ENCODE results near the gene IGFLR1.

Gene IGFLR1

DNA sequence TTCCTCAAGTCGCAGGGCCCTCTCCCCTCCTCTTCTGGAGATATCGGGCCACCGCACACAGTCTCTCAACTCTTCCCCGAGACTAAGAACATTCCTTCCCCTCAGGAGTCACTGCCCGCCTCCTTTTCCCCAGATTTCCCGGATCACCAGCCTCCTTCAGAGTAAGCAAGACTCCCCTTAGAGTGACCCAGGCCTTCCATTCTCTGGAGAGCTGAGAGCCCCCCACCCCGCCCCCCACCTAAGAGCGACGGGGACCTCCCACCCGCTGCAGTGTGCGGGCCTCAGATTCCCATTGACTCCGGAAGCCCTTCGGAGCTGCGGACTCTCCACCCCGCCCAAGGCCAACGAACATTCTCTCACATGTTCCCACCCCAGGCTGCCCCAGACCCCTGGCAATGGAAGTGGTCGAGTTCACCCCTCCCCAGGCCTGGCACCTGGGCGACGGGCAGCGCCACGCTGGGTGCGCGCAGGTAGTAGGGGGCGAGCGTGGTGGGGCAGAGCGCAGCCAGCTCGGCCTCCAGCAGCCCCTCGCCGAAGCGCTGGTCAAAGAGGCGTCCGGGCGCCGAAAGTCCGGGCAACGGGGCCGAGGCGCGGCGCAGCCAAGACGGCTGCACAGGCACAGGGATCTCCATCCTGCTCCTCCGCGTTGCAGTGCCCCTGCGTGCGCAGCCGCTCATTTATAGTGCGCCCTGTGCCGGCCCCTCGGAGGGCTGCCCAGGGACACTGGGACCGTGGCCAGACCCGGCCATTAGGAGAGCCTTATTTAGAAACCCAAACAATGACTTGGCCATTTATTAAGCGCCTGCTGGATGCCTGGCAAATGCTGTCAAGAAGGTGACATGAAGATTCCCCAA, 14.4 kb upstream of the IGFLR1 start, which contains the start of gene HSPB6:
Gene HSPB6, minus strand, starts transcription at position 653 of the 854 bp plus-strand sequence. Its CDS starts 21 bp downstream, at position 632.
- peak in 21 of 56 donors; percentile 10 to 58 (median 36) for DNase-seq

DNA sequence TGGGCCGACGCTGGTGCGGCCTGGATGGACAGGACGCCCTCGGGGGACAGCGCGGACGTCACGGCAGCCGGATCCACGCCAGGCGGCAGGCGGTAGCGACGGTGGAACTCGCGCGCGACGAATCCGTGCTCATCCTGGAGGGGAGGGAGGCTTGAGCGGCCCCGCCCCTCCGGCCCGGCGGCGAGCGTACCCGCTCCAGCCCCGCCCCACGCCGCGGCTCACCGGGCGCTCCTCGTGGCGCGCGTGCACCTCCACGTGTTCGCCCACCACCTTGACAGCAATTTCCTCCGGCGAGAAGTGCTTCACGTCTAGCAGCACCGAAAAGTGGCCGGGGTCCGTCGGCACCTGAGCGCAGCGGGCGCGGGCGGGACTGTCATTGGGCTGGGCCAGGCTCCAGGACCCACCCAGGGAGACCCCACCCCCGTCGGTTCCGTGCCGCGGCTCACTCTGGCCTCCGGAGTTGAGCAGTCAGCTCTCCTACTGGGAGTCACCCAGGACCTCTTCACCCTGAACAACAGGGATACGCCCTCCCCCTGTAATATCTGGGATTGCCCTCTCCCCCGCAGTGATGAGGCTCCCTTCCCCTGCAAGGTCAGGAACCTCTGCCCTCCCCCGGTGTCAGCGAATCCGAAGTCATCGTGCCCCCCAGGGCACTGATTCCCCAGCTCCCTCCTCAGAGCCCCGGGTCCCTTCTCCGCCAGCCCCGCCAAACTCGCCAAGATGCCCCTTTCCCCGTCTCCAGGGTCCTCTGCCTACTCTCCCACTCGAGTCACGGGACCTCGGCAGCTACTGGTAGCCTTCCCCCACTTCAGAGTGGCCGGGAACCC, 13.5 kb upstream of the IGFLR1 start:
- no peak for DNase-seq

DNA sequence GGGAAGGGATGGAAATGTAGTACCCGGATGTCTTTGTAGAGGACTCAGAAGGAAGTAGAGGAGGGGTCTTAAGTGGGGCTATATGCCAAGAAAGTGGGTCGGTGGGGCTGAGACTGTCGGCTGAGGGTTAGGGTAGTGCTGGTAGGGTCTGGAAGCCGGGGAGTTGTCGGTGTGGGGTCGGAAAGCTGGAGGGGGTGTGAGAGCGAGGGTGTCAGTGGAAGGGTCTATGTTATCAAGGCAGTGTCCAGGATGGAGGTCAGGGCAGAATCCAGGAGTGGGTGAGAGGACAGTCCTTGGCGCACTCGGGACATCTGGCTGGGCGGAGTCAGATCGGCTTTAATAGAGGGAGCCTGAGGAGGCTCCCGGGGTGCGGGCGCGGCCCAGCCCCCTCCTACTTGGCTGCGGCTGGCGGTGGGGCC, 12.9 kb upstream of the IGFLR1 start:
- DNase-seq = no peak

DNA sequence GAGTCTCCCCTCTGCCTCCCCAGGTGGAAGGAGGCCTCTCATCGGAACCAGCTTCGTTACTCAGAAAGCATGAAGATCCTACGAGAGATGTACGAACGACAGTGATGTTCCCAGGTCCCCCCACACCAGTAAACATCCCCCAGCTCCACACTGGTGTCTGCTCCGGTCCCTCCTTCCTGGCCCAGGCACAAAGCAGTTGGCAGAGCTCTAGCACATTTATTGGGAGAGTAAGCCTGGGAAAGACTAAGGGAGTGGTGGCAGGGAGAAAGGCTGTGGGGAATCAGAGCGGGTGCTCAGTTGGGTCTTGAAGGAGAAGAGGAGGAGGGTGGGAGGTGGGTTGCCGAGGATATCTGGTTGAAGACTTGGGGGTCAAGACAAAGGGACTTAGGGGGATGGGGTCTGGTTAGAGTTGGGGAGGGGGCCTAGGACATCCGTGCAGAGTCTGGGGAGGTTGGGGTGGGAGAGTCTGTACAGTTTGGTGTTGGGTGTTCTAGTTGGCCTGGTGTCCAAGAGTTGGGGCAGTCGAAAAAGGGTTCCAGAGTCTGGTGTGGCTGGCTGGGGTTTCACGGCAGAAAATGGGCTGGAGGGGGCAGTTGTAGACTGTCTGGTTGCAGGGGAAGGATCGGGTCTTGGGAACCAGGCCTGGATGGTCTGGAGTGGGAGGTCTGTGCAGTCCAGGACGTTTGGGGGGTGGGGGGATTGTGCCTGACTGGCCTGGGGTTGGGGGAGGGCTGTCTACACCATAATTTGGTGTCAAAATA, 12.3 kb upstream of the IGFLR1 start:
- no peak for DNase-seq

DNA sequence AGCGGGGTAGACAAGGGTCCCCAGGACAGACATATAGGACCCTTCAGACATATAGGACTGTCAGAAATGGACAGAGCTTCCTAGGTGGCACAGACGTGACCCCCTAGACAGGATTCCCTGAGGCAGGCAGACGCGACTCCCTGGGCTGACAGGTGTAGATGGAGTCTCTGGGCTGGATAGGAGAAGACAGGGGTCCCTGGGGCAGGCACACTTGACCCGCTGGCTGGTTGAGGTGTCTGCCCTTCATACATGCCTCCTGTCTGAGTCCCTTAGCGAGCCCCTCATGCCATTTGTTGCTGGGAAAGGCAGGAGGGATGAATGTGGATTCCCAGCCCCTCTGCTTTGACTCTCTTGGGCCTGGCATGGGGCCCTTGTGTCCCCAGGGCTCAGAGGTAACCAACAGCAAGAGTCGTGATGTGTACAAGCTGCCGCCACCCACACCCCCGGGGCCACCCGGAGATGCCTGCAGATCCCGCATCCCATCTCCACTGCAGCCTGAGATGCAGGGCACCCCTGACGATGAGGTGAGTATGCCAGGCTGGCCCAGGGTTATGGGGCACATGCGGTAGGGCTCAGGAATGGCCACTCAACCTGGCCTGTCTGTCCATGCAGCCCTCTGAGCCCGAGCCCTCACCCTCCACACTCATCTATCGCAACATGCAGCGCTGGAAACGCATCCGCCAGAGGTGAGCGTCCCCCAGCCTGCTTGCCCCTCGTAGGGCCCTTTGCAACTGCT, 11.6 kb upstream of the IGFLR1 start:
- no peak for DNase-seq

DNA sequence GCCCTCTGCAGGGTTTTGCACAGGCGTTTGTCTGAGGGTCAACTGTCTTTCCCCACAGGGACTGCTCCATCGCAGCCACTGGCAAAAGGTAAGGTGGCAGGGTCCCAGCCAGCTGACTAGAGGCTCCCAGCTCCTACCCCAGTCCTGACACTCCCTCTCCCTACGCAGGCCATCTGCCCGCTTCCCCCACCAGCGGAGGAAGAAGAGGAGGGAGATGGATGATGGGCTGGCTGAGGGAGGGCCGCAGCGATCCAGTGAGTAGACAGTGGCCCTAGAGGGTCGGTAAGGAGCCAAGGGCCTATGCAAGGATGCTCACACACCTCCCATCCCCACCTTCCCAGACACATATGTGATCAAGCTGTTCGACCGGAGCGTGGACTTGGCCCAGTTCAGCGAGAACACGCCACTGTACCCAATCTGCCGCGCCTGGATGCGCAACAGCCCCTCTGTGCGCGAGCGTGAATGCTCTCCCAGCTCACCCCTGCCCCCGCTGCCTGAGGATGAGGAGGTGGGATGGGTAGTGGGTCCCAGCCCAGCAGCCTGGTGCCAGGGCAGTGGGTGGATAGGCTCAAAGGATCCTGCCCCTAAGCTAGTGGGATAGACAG, 10.6 kb upstream of the IGFLR1 start:
- DNase-seq = no peak

DNA sequence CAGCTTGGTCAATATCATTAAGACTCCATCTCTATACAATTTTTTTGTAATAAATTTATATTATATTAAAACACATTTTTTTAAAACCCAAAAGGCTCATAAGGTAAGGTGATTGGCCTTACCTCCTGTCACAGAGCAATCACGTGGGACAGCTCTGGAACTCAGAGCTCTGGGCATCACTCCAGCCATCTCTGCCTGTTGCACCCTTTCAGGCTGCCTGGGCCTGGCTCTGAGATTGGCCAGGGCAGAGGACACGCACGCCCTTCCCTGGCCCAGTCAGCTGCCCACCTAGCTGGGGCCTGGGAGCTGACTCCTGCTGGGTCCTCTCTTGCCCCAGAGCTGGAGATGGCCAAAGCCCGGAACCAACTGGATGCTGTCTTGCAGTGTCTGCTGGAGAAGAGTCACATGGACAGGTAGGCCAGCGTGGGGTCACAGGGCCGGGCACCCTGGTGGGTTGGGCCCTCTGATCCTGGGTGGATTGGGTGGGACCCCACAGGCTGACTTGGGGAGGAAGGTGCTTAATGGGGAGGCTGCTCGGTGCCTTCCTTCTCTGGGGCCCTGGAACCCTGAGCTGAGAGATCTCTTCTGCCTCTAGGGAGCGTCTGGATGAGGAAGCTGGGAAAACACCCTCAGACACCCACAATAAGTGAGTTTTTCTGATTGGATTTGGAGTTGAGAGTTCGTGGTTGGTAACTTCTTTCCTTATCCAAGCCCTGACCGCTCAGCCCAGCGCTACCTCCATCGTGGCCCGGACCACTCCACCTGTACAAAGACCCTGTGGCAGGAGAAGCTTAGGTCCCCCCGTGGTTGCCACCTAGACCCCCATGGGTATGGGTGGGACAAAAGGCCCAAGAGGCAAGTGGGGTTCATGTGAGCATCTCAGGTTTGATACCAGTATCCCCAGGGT, 9.8 kb upstream of the IGFLR1 start:
- peak in 1 of 56 donors; percentile 21 for DNase-seq

DNA sequence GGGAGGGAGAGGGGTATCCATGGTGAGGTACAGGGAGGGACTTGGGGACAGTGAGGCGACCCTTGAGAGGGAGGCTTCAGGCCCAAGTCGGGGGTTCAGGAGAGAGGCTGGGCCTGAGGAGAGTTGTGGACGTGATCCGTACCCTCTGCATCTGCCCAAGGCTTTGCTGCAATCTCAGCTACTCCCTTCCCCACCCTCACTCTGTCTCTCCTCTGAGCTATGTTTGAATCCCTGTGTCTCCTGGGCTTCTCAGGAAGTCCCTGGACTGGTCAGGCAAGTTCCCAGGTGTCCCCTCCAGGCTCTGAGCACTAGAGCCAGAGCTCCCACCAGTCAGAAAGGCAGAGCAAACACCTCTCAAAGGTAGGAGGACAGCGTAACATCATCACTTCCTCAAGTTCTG, 7.9 kb upstream of the IGFLR1 start:
- no peak for DNase-seq

DNA sequence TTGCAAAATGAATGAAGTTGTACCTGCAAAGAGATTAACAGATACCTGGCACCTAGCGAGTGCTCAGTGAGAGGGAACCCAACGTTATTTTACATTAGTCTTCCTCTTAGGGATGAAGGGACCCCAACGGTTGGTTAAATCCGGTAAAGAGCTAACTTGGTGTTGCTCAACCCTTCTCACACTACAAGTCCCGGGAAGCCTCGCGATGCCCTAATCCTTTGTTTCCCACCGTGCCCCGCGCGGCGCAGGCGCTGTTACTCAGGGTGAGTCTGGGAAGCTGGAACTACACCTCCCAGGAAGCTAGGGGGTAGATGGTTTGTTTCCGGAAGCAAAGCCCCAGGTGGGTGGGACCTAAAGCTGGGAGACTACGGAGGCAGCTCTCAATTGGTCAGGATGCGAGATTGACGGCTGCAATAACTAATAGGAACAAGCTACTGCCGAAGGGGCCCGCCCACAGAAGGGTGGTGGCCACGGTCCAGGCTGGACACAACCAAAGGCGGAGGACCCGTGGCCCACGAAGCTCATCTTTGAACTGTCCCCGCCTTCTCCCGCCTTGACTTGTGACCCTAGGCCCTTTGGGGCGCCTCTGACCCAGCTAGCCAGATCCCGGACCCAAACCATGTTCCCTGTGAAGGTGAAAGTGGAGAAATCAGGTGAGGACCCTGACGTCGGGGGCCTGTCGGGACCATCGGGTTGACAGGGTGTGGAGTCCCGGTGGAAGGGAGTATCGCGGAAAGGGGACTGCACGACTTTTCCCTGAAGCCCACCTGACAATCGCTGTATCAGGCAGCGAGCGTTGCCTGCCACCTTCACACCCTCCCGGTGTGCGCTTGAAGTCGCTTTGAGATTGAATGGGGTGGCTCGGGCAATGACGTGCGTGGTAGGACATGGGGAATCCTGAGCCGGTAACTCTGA, 6.1 kb upstream of the IGFLR1 start, which contains the start of gene LIN37:
Gene LIN37, plus strand, starts transcription at position 471 of the 915 bp plus-strand sequence. Its CDS starts 149 bp downstream, at position 620.
- DNase-seq = peak; percentile 91 to 100 (median 99)

DNA sequence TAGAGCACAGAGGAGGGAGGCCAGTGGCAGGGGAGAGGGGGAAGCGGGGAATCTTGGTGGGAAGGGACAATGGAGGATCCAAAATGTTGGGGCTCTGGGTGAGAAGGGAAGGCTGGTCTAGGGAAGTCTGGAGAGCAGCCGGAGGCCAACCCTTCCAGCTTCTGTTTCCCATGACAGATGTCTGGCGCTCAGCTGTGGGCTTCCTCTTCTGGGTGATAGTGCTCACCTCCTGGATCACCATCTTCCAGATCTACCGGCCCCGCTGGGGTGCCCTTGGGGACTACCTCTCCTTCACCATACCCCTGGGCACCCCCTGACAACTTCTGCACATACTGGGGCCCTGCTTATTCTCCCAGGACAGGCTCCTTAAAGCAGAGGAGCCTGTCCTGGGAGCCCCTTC, 4.3 kb upstream of the IGFLR1 start:
- no peak for DNase-seq

DNA sequence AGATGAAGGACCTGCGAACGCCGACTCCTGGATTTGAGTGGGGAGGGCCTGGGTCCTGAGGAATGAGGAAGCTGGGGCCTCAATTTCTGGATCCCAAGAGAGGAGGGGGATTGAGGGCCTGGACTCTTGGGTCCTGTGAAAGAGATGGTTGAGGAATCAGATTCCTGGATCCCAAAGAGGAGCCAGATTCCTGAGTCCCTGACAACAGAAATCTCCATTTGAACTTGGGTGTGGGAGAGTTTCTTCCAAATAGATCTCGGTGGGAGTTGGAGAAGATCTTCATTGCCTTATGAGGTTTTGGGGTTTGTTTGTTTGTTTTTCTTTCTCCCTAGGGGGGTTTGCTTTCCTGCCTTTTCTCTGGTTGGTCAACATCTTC, 3.8 kb upstream of the IGFLR1 start:
- no peak for DNase-seq

DNA sequence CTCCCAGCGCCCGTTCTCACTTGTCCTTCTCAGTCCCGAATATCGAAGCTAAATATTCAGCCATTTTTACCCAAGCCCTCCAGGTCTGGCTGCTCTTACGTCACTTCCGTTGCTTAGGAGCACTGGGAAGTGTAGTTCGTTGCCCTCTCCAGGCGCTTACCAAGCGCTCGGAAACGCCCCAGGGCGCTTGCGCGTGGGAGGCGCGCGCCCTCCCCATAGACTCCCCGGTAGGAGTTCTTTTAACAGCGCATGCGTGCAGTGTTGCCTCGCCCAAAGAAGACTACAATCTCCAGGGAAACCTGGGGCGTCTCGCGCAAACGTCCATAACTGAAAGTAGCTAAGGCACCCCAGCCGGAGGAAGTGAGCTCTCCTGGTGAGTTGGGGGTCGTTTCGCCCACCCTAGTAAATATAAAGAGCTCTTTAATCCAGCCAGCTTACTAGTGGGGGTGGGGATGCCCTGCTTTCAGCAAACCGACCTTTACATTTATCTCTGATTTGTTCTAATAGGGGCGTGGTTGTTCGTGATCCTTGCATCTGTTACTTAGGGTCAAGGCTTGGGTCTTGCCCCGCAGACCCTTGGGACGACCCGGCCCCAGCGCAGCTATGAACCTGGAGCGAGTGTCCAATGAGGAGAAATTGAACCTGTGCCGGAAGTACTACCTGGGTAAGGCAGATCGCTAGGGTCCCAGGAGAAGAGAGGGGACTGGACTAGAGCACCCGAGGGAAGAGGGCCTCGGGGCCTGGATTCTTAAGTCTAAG, 3.3 kb upstream of the IGFLR1 start, which contains the start of the genes PSENEN and U2AF1L4:
Gene PSENEN, plus strand, starts transcription at position 324 of the 759 bp plus-strand sequence. Its CDS starts 280 bp downstream, at position 604.
Gene U2AF1L4, minus strand, starts transcription at position 91 of the 759 bp plus-strand sequence. Its CDS starts 27 bp downstream, at position 64.
- peak; percentile 62 to 99 (median 96) for DNase-seq

DNA sequence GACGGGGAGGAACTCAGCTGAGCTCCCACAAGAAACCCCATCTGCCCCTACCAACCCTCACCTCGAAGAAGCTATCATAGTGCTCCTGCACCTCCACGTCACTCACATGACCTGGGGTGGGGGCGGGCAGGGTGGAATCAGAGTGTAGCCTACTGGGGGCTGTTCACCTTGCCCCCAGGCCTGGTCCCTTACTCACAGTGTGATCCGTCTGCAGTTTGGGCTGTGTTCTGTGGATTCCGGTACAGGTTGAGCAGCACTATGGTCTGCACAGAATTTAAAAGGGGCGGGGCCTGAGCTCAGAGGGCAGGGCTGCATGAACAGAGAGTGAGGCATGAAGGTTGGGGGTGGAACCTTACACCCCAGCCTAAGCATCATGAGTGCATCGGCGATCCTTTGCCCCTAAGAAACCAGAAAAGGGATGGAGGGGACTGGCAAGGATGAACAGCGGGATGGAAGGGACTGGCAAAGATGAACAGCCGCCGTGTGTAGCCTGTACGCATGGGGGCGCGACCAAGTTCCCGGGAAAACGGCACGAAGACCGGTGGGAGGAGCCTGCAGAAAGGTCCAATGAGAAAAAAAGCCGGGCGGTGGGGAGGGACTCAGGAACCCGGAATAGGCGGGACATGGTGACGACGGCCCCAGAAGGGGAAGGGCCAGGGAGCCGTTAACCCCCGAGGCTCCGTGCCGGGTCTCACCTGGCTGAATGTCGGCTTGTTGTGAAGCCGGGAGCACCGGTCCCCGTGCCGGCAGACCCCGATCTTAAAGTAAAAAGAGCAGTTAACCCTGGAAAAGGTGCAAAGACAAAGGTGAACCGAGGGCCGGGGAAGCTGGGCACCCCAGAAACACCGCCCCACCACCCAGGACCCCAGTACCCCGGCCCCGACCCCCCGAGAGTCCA, 2.4 kb upstream of the IGFLR1 start:
- peak; percentile 62 to 98 (median 91) for DNase-seq

DNA sequence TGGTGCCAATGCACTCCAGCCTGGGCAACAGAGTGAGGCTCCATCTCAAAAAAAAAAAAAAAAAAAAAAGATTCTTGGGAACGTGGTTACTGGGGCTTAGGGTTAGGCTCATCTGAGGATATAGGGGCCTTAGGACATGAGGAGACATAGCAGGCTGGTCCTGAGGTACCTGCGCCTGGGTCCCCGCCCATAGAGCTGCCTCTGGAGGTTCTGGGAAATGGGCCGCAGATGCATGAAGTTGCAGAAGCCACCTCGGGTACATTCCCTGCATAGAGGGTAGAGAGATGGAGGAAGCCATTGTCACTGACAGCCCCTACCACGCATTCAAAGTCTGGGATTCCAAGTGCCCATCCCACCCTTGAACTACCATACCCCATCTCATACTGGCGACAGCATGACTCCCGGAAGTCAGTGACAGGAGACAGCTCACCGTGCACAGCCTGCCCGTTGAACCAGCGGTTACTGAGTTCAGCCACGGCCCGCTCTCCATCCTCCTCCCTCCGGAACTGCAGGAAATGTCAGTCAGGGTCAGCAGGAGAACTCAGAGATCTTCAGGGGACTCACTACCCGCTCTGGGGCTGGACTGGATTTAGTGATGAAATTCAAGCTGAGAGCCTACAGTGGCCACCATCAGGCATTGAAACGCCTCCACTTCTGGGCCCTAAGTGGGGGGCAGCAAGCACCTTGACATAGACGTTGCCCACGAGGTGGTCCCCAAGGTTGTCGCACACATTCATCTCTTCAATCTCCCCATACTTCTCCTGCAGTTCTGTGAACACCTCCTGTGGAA, 1.6 kb upstream of the IGFLR1 start:
- no peak for DNase-seq

DNA sequence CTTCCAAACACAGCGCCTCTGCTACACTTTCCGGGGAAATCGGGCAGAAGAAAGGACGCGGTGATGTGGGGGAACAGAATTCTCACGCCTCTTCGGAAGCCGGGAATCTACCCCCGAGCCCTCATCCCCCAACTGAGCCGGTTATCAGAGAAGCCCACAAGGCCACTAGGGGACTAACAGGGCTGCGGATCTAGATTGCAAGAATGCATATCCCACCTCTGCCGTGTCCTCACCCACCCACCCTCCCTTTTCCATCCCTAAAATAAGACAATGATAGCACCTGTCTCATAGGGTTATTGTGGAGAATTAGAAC, 1.1 kb downstream of the IGFLR1 start:
- DNase-seq = no peak
